ENCODE measurements around the gene TLR7.

The TLR7 gene

GRCh38 chrX:12844319-12844718 lies 22.6 kb upstream of the TLR7 start:
- TF ChIP-seq FOXP2 (optimal IDR thresholded peaks at IDR 0.05; ENCODE audit: control extremely low read depth, extremely low read length, insufficient read depth) (no peak), POLR2AphosphoS5 (IDR thresholded peaks at IDR 0.05; ENCODE audit: borderline replicate concordance, low read depth, low read length) (no peak)
- Histone ChIP-seq H3K9me3 (ENCODE audit: low read depth, low read length) (no peaks in the 10 kb centered on the region), H3K36me3 (ENCODE audit: insufficient read depth, low read length) (no peaks in the 10 kb centered on the region), H3K27ac (no peak overlapping the region), H3K4me3 (no peak overlapping the region), H3K9ac (ENCODE audit: insufficient read length) (no peak overlapping the region)
- no peak for DNase-seq (ENCODE audit: low read depth, low spot score)

GRCh38 chrX:12865359-12865758 lies 1.5 kb upstream of the TLR7 start:
- Histone ChIP-seq H3K36me3 (ENCODE audit: insufficient read depth, low read length) (no peaks in the 10 kb centered on the region), H3K4me3 (no peak overlapping the region), H3K9me3 (ENCODE audit: low read depth, low read length) (no peaks in the 10 kb centered on the region), H3K9ac (ENCODE audit: insufficient read length) (no peak overlapping the region), H3K27ac (no peak overlapping the region)
- DNase-seq (ENCODE audit: low read depth, low spot score): no peak
- TF ChIP-seq FOXP2 (optimal IDR thresholded peaks at IDR 0.05; ENCODE audit: control extremely low read depth, extremely low read length, insufficient read depth): no peak
- no peak for TF ChIP-seq POLR2AphosphoS5 (IDR thresholded peaks at IDR 0.05; ENCODE audit: borderline replicate concordance, low read depth, low read length)
- no peak for TF ChIP-seq EZH2 (IDR thresholded peaks at IDR 0.05)

GRCh38 chrX:12867685-12868084 lies 813 bp downstream of the TLR7 start:
- Histone ChIP-seq H3K9ac (ENCODE audit: insufficient read length) (no peak overlapping the region), H3K4me3 (no peak overlapping the region), H3K27ac (no peak overlapping the region), H3K36me3 (ENCODE audit: insufficient read depth, low read length) (no peaks in the 10 kb centered on the region), H3K9me3 (ENCODE audit: low read depth, low read length) (no peaks in the 10 kb centered on the region)
- TF ChIP-seq FOXP2 (optimal IDR thresholded peaks at IDR 0.05; ENCODE audit: control extremely low read depth, extremely low read length, insufficient read depth) (no peak), POLR2AphosphoS5 (IDR thresholded peaks at IDR 0.05; ENCODE audit: borderline replicate concordance, low read depth, low read length) (no peak), EZH2 (IDR thresholded peaks at IDR 0.05) (no peak)
- DNase-seq (ENCODE audit: low read depth, low spot score): no peak

GRCh38 chrX:12868747-12869146 lies 1.9 kb downstream of the TLR7 start:
- Histone ChIP-seq H3K36me3 (ENCODE audit: insufficient read depth, low read length) (no peaks in the 10 kb centered on the region), H3K9ac (ENCODE audit: insufficient read length) (no peak overlapping the region), H3K9me3 (ENCODE audit: low read depth, low read length) (no peaks in the 10 kb centered on the region), H3K4me3 (no peak overlapping the region), H3K27ac (no peak overlapping the region)
- TF ChIP-seq FOXP2 (optimal IDR thresholded peaks at IDR 0.05; ENCODE audit: control extremely low read depth, extremely low read length, insufficient read depth): no peak
- TF ChIP-seq EZH2 (IDR thresholded peaks at IDR 0.05): no peak
- TF ChIP-seq POLR2AphosphoS5 (IDR thresholded peaks at IDR 0.05; ENCODE audit: borderline replicate concordance, low read depth, low read length): no peak
- DNase-seq (ENCODE audit: low read depth, low spot score): no peak

GRCh38 chrX:12871257-12871656 lies 4.4 kb downstream of the TLR7 start:
- no peak overlapping the region for H3K9ac ChIP-seq (ENCODE audit: insufficient read length)
- H3K36me3 ChIP-seq (ENCODE audit: insufficient read depth, low read length): no peaks in the 10 kb centered on the region
- no peaks in the 10 kb centered on the region for H3K9me3 ChIP-seq (ENCODE audit: low read depth, low read length)
- H3K27ac ChIP-seq: no peak overlapping the region
- TF ChIP-seq FOXP2 (optimal IDR thresholded peaks at IDR 0.05; ENCODE audit: control extremely low read depth, extremely low read length, insufficient read depth): no peak
- TF ChIP-seq EZH2 (IDR thresholded peaks at IDR 0.05): no peak
- no peak for TF ChIP-seq POLR2AphosphoS5 (IDR thresholded peaks at IDR 0.05; ENCODE audit: borderline replicate concordance, low read depth, low read length)
- no peak for DNase-seq (ENCODE audit: low read depth, low spot score)
- no peak overlapping the region for H3K4me3 ChIP-seq

GRCh38 chrX:12872741-12873140 lies 5.9 kb downstream of the TLR7 start:
- Histone ChIP-seq H3K27ac (no peak overlapping the region), H3K4me3 (no peak overlapping the region), H3K9me3 (ENCODE audit: low read depth, low read length) (no peaks in the 10 kb centered on the region), H3K9ac (ENCODE audit: insufficient read length) (no peak overlapping the region), H3K36me3 (ENCODE audit: insufficient read depth, low read length) (no peaks in the 10 kb centered on the region)
- TF ChIP-seq FOXP2 (optimal IDR thresholded peaks at IDR 0.05; ENCODE audit: control extremely low read depth, extremely low read length, insufficient read depth) (no peak), EZH2 (IDR thresholded peaks at IDR 0.05) (no peak), POLR2AphosphoS5 (IDR thresholded peaks at IDR 0.05; ENCODE audit: borderline replicate concordance, low read depth, low read length) (no peak)
- no peak for DNase-seq (ENCODE audit: low read depth, low spot score)

- no peaks in the 10 kb centered on the region for H3K9me3 ChIP-seq (ENCODE audit: low read depth, low read length)
- no peak overlapping the region for H3K4me3 ChIP-seq
- H3K9ac ChIP-seq (ENCODE audit: insufficient read length): no peak overlapping the region
- DNase-seq (ENCODE audit: low read depth, low spot score): no peak
- no peak overlapping the region for H3K27ac ChIP-seq
- no peaks in the 10 kb centered on the region for H3K36me3 ChIP-seq (ENCODE audit: insufficient read depth, low read length)
- TF ChIP-seq FOXP2 (optimal IDR thresholded peaks at IDR 0.05; ENCODE audit: control extremely low read depth, extremely low read length, insufficient read depth) (no peak), EZH2 (IDR thresholded peaks at IDR 0.05) (no peak), POLR2AphosphoS5 (IDR thresholded peaks at IDR 0.05; ENCODE audit: borderline replicate concordance, low read depth, low read length) (no peak)
These were observed 7.7 kb downstream of the TLR7 start for GRCh38 chrX:12874581-12874980.

GRCh38 chrX:12877386-12877785 lies 10.5 kb downstream of the TLR7 start:
- TF ChIP-seq FOXP2 (optimal IDR thresholded peaks at IDR 0.05; ENCODE audit: control extremely low read depth, extremely low read length, insufficient read depth) (no peak), POLR2AphosphoS5 (IDR thresholded peaks at IDR 0.05; ENCODE audit: borderline replicate concordance, low read depth, low read length) (no peak), EZH2 (IDR thresholded peaks at IDR 0.05) (no peak)
- no peak overlapping the region for H3K9ac ChIP-seq (ENCODE audit: insufficient read length)
- H3K36me3 ChIP-seq (ENCODE audit: insufficient read depth, low read length): no peaks in the 10 kb centered on the region
- H3K4me3 ChIP-seq: no peak overlapping the region
- no peak overlapping the region for H3K27ac ChIP-seq
- no peak for DNase-seq (ENCODE audit: low read depth, low spot score)
- H3K9me3 ChIP-seq (ENCODE audit: low read depth, low read length): no peaks in the 10 kb centered on the region

- H3K27ac ChIP-seq: no peak overlapping the region
- TF ChIP-seq POLR2AphosphoS5 (IDR thresholded peaks at IDR 0.05; ENCODE audit: borderline replicate concordance, low read depth, low read length): no peak
- TF ChIP-seq FOXP2 (optimal IDR thresholded peaks at IDR 0.05; ENCODE audit: control extremely low read depth, extremely low read length, insufficient read depth): no peak
- TF ChIP-seq EZH2 (IDR thresholded peaks at IDR 0.05): no peak
These were observed 11.7 kb downstream of the TLR7 start for GRCh38 chrX:12878536-12878935.

More at GRCh38 chrX:12878536-12878935, 11.7 kb downstream of the TLR7 start:
- no peaks in the 10 kb centered on the region for H3K36me3 ChIP-seq (ENCODE audit: insufficient read depth, low read length)
- H3K9me3 ChIP-seq (ENCODE audit: low read depth, low read length): no peaks in the 10 kb centered on the region
- H3K9ac ChIP-seq (ENCODE audit: insufficient read length): no peak overlapping the region
- no peak for DNase-seq (ENCODE audit: low read depth, low spot score)
- H3K4me3 ChIP-seq: no peak overlapping the region
